HG03439 (cell line): Measurements from ENCODE around the gene BARD1.

Experiments
- ATAC-seq: cut with Tn5 transposase; IDR thresholded peaks from one replicate; pipeline ENCODE4 v1.9.1; 2021; ENCODE audit warnings: mild to moderate bottlenecking, moderate library complexity; ENCODE audit not compliant: unreplicated experiment

The BARD1 gene

DNA sequence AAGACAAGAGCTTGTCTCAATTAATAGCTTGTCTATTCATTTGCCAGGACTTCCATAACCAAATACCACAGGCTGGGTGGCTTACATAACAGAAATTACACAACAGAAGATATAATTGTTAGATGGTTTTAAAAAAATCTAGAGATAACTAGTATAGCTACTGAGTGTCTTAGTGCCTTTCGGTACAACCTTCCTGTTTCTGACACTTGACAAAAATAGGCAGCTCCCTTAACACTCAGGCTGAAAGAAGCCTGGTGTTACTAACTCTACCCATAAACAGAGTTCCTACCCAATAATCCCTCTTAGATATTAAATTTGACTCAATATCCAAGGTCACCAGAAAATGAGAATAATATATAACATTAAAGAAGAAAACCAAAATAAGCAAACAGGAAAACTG is 129.7 kb downstream of the BARD1 start:
- no peak for ATAC-seq

GRCh38 chr2:214676421-214677089 is 132.9 kb downstream of the BARD1 start:
- peak; percentile 65 for ATAC-seq
